GM12801 (cell line): ENCODE measurements around the gene PDCD6IP.

Experiments used
- CTCF ChIP-seq: IDR thresholded peaks from one replicate; pipeline ENCODE4 v1.5.1; 2011; ENCODE audit warnings: control low read depth; ENCODE audit not compliant: insufficient read length; ENCODE audit errors: extremely low read depth

PDCD6IP gene

GRCh38 chr3:33773637-33774036, 24.8 kb upstream of the PDCD6IP start:
- TF ChIP-seq CTCF: no peak

GRCh38 chr3:33775363-33775762, 23.1 kb upstream of the PDCD6IP start:
- no peak for TF ChIP-seq CTCF

GRCh38 chr3:33777996-33778395, 20.4 kb upstream of the PDCD6IP start:
- TF ChIP-seq CTCF: no peak

- no peak for TF ChIP-seq CTCF
Measured at GRCh38 chr3:33779751-33780150, 18.7 kb upstream of the PDCD6IP start.

GRCh38 chr3:33786565-33787327, 11.7 kb upstream of the PDCD6IP start:
- TF ChIP-seq CTCF: no peak

GRCh38 chr3:33787328-33788009, 11.0 kb upstream of the PDCD6IP start:
- no peak for TF ChIP-seq CTCF

- TF ChIP-seq CTCF: no peak
Measured at GRCh38 chr3:33789183-33789954, 9.1 kb upstream of the PDCD6IP start.
